Measurements from ENCODE around the gene SERPINB1.

DNA sequence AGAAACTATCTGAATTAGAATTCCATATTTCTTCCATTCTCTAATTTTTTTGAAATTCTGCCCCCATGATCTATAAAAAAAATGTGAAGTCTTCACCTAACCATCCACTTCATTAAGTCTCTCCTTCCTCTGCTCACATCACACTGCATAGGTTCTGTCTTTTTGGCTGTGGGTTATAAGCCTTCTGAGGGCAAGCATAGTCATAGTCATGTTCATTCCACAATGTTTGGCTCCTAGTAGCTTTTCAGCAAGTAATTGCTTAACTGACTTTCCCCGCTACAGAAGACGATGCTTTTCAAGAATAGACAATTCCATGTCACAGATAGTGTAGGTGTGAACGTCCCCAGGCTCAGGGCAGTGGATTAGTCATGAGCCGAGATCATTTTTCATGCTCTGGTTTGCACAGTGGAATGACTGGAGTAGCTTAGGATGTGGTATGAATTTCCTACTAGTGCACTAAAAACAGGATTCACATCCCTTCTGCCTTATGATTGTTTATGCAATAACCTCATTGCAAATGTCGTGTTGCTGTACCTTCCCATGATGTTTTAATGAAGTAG is 47.4 kb downstream of the SERPINB1 start:
- TF ChIP-seq, protein P1, sequence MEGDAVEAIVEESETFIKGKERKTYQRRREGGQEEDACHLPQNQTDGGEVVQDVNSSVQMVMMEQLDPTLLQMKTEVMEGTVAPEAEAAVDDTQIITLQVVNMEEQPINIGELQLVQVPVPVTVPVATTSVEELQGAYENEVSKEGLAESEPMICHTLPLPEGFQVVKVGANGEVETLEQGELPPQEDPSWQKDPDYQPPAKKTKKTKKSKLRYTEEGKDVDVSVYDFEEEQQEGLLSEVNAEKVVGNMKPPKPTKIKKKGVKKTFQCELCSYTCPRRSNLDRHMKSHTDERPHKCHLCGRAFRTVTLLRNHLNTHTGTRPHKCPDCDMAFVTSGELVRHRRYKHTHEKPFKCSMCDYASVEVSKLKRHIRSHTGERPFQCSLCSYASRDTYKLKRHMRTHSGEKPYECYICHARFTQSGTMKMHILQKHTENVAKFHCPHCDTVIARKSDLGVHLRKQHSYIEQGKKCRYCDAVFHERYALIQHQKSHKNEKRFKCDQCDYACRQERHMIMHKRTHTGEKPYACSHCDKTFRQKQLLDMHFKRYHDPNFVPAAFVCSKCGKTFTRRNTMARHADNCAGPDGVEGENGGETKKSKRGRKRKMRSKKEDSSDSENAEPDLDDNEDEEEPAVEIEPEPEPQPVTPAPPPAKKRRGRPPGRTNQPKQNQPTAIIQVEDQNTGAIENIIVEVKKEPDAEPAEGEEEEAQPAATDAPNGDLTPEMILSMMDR (conservative IDR thresholded peaks at IDR 0.05; ENCODE audit: low read depth, low read length), result no peak
- TF ChIP-seq EZH2phosphoT487 (IDR thresholded peaks at IDR 0.05; ENCODE audit: borderline replicate concordance, low read length), result no peak

Measured in PC-3 (cell line).